MV-4-11 (cell line): ENCODE results near the gene USP2.

Experiments used
- DNase-seq: peaks from one replicate; lab custom pipeline; 2025; lab: John Stamatoyannopoulos, UW

Gene USP2

GRCh38 chr11:119341222-119342022 is 40.1 kb downstream of the USP2 start:
- peak; percentile 8 for DNase-seq

GRCh38 chr11:119340335-119341221 is 40.9 kb downstream of the USP2 start, which contains the start of gene C1QTNF5:
Gene C1QTNF5, minus strand, starts transcription at chr11:119340883. Its CDS starts 486 bp downstream, at chr11:119340397.
- no peak for DNase-seq

GRCh38 chr11:119339589-119340334 is 41.7 kb downstream of the USP2 start:
- DNase-seq, result no peak

- DNase-seq, result no peak
Observed at GRCh38 chr11:119338965-119339588, 42.4 kb downstream of the USP2 start.

GRCh38 chr11:119338318-119338890 is 43.1 kb downstream of the USP2 start:
- peak; percentile 46 for DNase-seq

GRCh38 chr11:119337581-119338317 is 43.7 kb downstream of the USP2 start:
- no peak for DNase-seq

- DNase-seq, result no peak
Observed at GRCh38 chr11:119336744-119337469, 44.6 kb downstream of the USP2 start.

- DNase-seq, result no peak
Observed at GRCh38 chr11:119335655-119336543, 45.6 kb downstream of the USP2 start.

GRCh38 chr11:119335091-119335654 is 46.3 kb downstream of the USP2 start:
- no peak for DNase-seq

- DNase-seq, result peak; percentile 98
Observed at GRCh38 chr11:119334174-119334930, 47.1 kb downstream of the USP2 start, which contains the start of gene RNF26. Gene RNF26, plus strand, starts transcription at chr11:119334527. Its CDS starts 596 bp downstream, at chr11:119335123.

- no peak for DNase-seq
Observed at GRCh38 chr11:119332111-119332765, 49.3 kb downstream of the USP2 start.

- no peak for DNase-seq
Observed at GRCh38 chr11:119330237-119330636, 51.3 kb downstream of the USP2 start.

GRCh38 chr11:119329320-119329719 is 52.2 kb downstream of the USP2 start:
- no peak for DNase-seq

GRCh38 chr11:119324189-119324588 is 57.3 kb downstream of the USP2 start:
- no peak for DNase-seq

GRCh38 chr11:119323532-119324033 is 57.9 kb downstream of the USP2 start:
- peak; percentile 54 for DNase-seq

- DNase-seq, result no peak
Observed at GRCh38 chr11:119322921-119323531, 58.5 kb downstream of the USP2 start.
